ENCODE results near the gene TMEM229A. TPM values are rescaled to one million over a fixed set of nuclear protein-coding genes. Genes with fewer than 3 reads are reported as not detected.
"Not testable (repeated sequence)": the region's sequence is repeated elsewhere in the genome, so short reads cannot be mapped to it uniquely, and the experiment has no call there.

Gene TMEM229A
- total RNA-seq, 1 experiment from 2014 or later: 0.74 TPM

DNA sequence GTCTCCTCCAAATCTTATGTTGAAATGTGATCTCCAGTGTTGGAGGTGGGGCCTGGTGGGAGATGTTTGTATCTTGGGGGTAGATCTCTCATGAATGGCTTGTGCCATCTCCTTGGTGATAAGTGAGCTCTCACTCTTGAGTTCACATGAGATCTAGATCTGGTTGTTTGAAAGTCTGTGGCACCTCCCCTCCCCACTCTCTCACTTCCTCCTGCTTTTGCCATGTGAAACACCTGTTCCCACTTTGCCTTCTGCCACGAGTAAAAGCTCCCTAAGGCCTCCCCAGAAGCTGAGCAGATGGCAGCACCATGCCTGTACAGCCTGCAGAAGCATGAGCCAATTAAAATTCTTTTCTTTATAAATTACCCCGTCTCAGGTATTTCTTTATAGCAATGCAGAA is 23.5 kb downstream of the TMEM229A start:
- H3K9me3 Mint-ChIP-seq: peaks cover 8% of the 10 kb centered on the region
- ATAC-seq: no peak
- H3K27me3 Mint-ChIP-seq (ENCODE audit: low read depth): peaks cover 2% of the 10 kb centered on the region; the same call in 1 of the 2 replicates
- ChIA-PET POLR2A (no interaction called here), CTCF (no interaction called here)
- H3K4me3 Mint-ChIP-seq: no peak overlapping the region
- no peak overlapping the region for H3K27ac Mint-ChIP-seq
- TF ChIP-seq ZNF416 (CRISPR knock-in tag; IDR thresholded peaks at IDR 0.05) (no peak), GABPB1 (CRISPR knock-in tag; IDR thresholded peaks at IDR 0.05) (no peak), ZNF232 (CRISPR knock-in tag; IDR thresholded peaks at IDR 0.05) (no peak), MYBL2 (CRISPR knock-in tag; IDR thresholded peaks at IDR 0.05) (no peak), ZNF263 (CRISPR knock-in tag; IDR thresholded peaks at IDR 0.05; ENCODE audit: low read depth) (no peak), ATF1 (CRISPR knock-in tag; IDR thresholded peaks at IDR 0.05) (no peak), TEAD4 (CRISPR knock-in tag; IDR thresholded peaks at IDR 0.05) (no peak), SOX15 (CRISPR knock-in tag; IDR thresholded peaks at IDR 0.05) (no peak), CREM (CRISPR knock-in tag; IDR thresholded peaks at IDR 0.05) (no peak), IRF2 (CRISPR knock-in tag; IDR thresholded peaks at IDR 0.05; ENCODE audit: borderline replicate concordance, low read depth) (no peak), PRRX2 (CRISPR knock-in tag; IDR thresholded peaks at IDR 0.05) (no peak), CREB1 (CRISPR knock-in tag; IDR thresholded peaks at IDR 0.05) (no peak), RORB (CRISPR knock-in tag; IDR thresholded peaks at IDR 0.05) (no peak), EMX1 (CRISPR knock-in tag; IDR thresholded peaks at IDR 0.05) (no peak)
- TF ChIP-seq, protein P1, sequence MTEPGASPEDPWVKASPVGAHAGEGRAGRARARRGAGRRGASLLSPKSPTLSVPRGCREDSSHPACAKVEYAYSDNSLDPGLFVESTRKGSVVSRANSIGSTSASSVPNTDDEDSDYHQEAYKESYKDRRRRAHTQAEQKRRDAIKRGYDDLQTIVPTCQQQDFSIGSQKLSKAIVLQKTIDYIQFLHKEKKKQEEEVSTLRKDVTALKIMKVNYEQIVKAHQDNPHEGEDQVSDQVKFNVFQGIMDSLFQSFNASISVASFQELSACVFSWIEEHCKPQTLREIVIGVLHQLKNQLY (CRISPR knock-in tag; IDR thresholded peaks at IDR 0.05): no peak
- TF ChIP-seq, protein P2, sequence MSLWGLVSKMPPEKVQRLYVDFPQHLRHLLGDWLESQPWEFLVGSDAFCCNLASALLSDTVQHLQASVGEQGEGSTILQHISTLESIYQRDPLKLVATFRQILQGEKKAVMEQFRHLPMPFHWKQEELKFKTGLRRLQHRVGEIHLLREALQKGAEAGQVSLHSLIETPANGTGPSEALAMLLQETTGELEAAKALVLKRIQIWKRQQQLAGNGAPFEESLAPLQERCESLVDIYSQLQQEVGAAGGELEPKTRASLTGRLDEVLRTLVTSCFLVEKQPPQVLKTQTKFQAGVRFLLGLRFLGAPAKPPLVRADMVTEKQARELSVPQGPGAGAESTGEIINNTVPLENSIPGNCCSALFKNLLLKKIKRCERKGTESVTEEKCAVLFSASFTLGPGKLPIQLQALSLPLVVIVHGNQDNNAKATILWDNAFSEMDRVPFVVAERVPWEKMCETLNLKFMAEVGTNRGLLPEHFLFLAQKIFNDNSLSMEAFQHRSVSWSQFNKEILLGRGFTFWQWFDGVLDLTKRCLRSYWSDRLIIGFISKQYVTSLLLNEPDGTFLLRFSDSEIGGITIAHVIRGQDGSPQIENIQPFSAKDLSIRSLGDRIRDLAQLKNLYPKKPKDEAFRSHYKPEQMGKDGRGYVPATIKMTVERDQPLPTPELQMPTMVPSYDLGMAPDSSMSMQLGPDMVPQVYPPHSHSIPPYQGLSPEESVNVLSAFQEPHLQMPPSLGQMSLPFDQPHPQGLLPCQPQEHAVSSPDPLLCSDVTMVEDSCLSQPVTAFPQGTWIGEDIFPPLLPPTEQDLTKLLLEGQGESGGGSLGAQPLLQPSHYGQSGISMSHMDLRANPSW (CRISPR knock-in tag; conservative IDR thresholded peaks at IDR 0.05; ENCODE audit: low read depth): no peak
- TF ChIP-seq, protein P3, sequence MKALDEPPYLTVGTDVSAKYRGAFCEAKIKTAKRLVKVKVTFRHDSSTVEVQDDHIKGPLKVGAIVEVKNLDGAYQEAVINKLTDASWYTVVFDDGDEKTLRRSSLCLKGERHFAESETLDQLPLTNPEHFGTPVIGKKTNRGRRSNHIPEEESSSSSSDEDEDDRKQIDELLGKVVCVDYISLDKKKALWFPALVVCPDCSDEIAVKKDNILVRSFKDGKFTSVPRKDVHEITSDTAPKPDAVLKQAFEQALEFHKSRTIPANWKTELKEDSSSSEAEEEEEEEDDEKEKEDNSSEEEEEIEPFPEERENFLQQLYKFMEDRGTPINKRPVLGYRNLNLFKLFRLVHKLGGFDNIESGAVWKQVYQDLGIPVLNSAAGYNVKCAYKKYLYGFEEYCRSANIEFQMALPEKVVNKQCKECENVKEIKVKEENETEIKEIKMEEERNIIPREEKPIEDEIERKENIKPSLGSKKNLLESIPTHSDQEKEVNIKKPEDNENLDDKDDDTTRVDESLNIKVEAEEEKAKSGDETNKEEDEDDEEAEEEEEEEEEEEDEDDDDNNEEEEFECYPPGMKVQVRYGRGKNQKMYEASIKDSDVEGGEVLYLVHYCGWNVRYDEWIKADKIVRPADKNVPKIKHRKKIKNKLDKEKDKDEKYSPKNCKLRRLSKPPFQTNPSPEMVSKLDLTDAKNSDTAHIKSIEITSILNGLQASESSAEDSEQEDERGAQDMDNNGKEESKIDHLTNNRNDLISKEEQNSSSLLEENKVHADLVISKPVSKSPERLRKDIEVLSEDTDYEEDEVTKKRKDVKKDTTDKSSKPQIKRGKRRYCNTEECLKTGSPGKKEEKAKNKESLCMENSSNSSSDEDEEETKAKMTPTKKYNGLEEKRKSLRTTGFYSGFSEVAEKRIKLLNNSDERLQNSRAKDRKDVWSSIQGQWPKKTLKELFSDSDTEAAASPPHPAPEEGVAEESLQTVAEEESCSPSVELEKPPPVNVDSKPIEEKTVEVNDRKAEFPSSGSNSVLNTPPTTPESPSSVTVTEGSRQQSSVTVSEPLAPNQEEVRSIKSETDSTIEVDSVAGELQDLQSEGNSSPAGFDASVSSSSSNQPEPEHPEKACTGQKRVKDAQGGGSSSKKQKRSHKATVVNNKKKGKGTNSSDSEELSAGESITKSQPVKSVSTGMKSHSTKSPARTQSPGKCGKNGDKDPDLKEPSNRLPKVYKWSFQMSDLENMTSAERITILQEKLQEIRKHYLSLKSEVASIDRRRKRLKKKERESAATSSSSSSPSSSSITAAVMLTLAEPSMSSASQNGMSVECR (CRISPR knock-in tag; IDR thresholded peaks at IDR 0.05; ENCODE audit: borderline replicate concordance): no peak
- TF ChIP-seq, protein P4, sequence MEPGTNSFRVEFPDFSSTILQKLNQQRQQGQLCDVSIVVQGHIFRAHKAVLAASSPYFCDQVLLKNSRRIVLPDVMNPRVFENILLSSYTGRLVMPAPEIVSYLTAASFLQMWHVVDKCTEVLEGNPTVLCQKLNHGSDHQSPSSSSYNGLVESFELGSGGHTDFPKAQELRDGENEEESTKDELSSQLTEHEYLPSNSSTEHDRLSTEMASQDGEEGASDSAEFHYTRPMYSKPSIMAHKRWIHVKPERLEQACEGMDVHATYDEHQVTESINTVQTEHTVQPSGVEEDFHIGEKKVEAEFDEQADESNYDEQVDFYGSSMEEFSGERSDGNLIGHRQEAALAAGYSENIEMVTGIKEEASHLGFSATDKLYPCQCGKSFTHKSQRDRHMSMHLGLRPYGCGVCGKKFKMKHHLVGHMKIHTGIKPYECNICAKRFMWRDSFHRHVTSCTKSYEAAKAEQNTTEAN (CRISPR knock-in tag; IDR thresholded peaks at IDR 0.05): no peak
- TF ChIP-seq, protein P5, sequence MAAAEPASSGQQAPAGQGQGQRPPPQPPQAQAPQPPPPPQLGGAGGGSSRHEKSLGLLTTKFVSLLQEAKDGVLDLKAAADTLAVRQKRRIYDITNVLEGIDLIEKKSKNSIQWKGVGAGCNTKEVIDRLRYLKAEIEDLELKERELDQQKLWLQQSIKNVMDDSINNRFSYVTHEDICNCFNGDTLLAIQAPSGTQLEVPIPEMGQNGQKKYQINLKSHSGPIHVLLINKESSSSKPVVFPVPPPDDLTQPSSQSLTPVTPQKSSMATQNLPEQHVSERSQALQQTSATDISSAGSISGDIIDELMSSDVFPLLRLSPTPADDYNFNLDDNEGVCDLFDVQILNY (CRISPR knock-in tag; IDR thresholded peaks at IDR 0.05): no peak
- DNase-seq (ENCODE audit: low spot score): no peak
- 0 out of 2 replicates have a peak, but pooled peaks cover 3% of the 10 kb centered on the region for H3K36me3 Mint-ChIP-seq
- peaks cover 22% of the 10 kb centered on the region for H3K4me1 Mint-ChIP-seq

DNA sequence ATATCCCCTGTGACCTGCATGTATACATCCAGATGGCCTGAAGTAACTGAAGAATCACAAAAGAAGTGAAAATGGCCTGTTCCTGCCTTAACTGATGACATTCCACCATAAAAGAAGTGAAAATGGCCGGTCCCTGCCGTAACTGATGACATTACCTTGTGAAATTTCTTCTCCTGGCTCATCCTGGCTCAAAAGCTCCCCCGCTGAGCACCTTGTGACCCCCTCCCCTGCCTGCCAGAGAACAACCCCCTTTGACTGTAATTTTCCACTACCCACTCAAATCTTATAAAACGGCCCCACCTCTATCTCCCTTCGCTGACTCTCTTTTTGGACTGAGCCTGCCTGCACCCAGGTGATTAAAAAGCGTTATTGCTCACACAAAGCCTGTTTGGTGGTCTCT is 24.6 kb downstream of the TMEM229A start:
- H3K27me3 Mint-ChIP-seq (ENCODE audit: low read depth); H3K4me3 Mint-ChIP-seq; H3K36me3 Mint-ChIP-seq; ATAC-seq; H3K9me3 Mint-ChIP-seq; H3K27ac Mint-ChIP-seq; POLR2A ChIA-PET: not testable (repeated sequence)
- H3K4me1 Mint-ChIP-seq: peaks cover 22% of the 10 kb centered on the region
- CTCF ChIA-PET: interaction anchor here (0.5 kb wide), 1 partner anchor 90 kb away, joined by 4 read pairs; no protein-coding TSS in a partner anchor
- DNase-seq (ENCODE audit: low spot score): peak; percentile 10

Data from WTC11 (cell line).